Hematopoietic multipotent progenitor cell treated with erythropoietin and hydrocortisone succinate and interleukin-3 and kit ligand, for 8 days (in vitro differentiated cells): Measurements from ENCODE around the gene FMN1.
"Not testable (repeated sequence)": the region's sequence is repeated elsewhere in the genome, so short reads cannot be mapped to it uniquely, and the experiment has no call there.

Source experiments
- DNase-seq: peaks from one replicate; pipeline ENCODE4 v3.0.0-alpha.2; 2015

FMN1 gene

GRCh38 chr15:33086500-33087121 is 107.9 kb downstream of the FMN1 start:
- DNase-seq: peak; percentile 61

- no peak for DNase-seq
These were observed 109.9 kb downstream of the FMN1 start for GRCh38 chr15:33084661-33085060.

- no peak for DNase-seq
These were observed 111.1 kb downstream of the FMN1 start for GRCh38 chr15:33083232-33084081.

GRCh38 chr15:33080006-33080405 is 114.5 kb downstream of the FMN1 start:
- DNase-seq: no peak

GRCh38 chr15:33078607-33079006 is 115.9 kb downstream of the FMN1 start:
- DNase-seq: no peak

- DNase-seq: no peak
These were observed 117.6 kb downstream of the FMN1 start for GRCh38 chr15:33076937-33077336.

GRCh38 chr15:33074942-33075341 is 119.6 kb downstream of the FMN1 start:
- DNase-seq: no peak

- DNase-seq: no peak
These were observed 120.3 kb downstream of the FMN1 start for GRCh38 chr15:33074212-33074611.

- DNase-seq: no peak
These were observed 123.1 kb downstream of the FMN1 start for GRCh38 chr15:33071451-33071850.

- DNase-seq: not testable (repeated sequence)
These were observed 124.6 kb downstream of the FMN1 start for GRCh38 chr15:33069903-33070302.

GRCh38 chr15:33069161-33069560 is 125.4 kb downstream of the FMN1 start:
- no peak for DNase-seq

GRCh38 chr15:33068511-33068990 is 126.0 kb downstream of the FMN1 start:
- DNase-seq: peak; percentile 23

- DNase-seq: peak; percentile 43
These were observed 126.5 kb downstream of the FMN1 start for GRCh38 chr15:33068007-33068481.

- DNase-seq: no peak
These were observed 127.1 kb downstream of the FMN1 start for GRCh38 chr15:33067456-33067855.

GRCh38 chr15:33066584-33066983 is 127.9 kb downstream of the FMN1 start:
- no peak for DNase-seq

GRCh38 chr15:33064878-33065277 is 129.6 kb downstream of the FMN1 start:
- DNase-seq: no peak

- DNase-seq: no peak
These were observed 135.3 kb downstream of the FMN1 start for GRCh38 chr15:33059184-33059583.

GRCh38 chr15:33057845-33058244 is 136.7 kb downstream of the FMN1 start:
- no peak for DNase-seq

GRCh38 chr15:33055962-33056361 is 138.6 kb downstream of the FMN1 start:
- DNase-seq: no peak

GRCh38 chr15:33051528-33051927 is 143.0 kb downstream of the FMN1 start:
- DNase-seq: no peak

GRCh38 chr15:33048255-33048654 is 146.3 kb downstream of the FMN1 start:
- DNase-seq: peak; percentile 14

- no peak for DNase-seq
These were observed 147.4 kb downstream of the FMN1 start for GRCh38 chr15:33047077-33047476.

- no peak for DNase-seq
These were observed 148.2 kb downstream of the FMN1 start for GRCh38 chr15:33046329-33046728.
